Esophagus (tissue), 2 donors: ENCODE measurements around the gene KLHL28. TPM values are rescaled to one million over a fixed set of nuclear protein-coding genes. Genes with fewer than 3 reads are reported as not detected.

Source experiments
- H3K27ac ChIP-seq, 2 donors: one replicate each; pipeline ENCODE4 v1.5.1; 2013; ENCODE audit warnings: low read depth in 2 of 2, mild to moderate bottlenecking in 2 of 2, inconsistent platforms in 1 of 2, low read length in 1 of 2, moderate library complexity in 1 of 2
- H3K27me3 ChIP-seq, 2 donors: one replicate each; pipeline ENCODE4 v1.6.1; 2013; ENCODE audit warnings: low read length in 2 of 2, control low read depth in 1 of 2, mild to moderate bottlenecking in 1 of 2; ENCODE audit not compliant: insufficient read depth in 2 of 2, control insufficient read depth in 1 of 2
- H3K36me3 ChIP-seq, 2 donors: one replicate each; pipeline ENCODE4 v1.6.1; 2013; ENCODE audit warnings: low read length in 1 of 2; ENCODE audit not compliant: control insufficient read depth in 2 of 2, insufficient read depth in 2 of 2
- H3K4me1 ChIP-seq, 2 donors: one replicate each; pipeline ENCODE4 v1.6.1; 2013; ENCODE audit warnings: low read length in 1 of 2; ENCODE audit not compliant: control insufficient read depth in 2 of 2, insufficient read depth in 2 of 2
- H3K4me3 ChIP-seq, 2 donors: one replicate each; pipeline ENCODE4 v1.5.1; 2013; ENCODE audit warnings: low read length in 2 of 2, mild to moderate bottlenecking in 2 of 2, low read depth in 1 of 2, moderate library complexity in 1 of 2
- H3K9me3 ChIP-seq, 2 donors: one replicate each; pipeline ENCODE4 v1.6.1; 2013; ENCODE audit warnings: mild to moderate bottlenecking in 2 of 2, low read depth in 1 of 2, low read length in 1 of 2, moderate library complexity in 1 of 2; ENCODE audit not compliant: control insufficient read depth in 2 of 2, insufficient read depth in 1 of 2
- WGBS, 2 donors: extraction: QIAGEN DNeasy Blood & Tissue Kit; methylation state at CpG; one replicate each; pipeline ENCODE4 v1.1.7; 2013; 5-methylcytosine and 5-hydroxymethylcytosine counted together
- polyA plus RNA-seq, 2 donors: library from polyadenylated mRNA; stranded (reverse); fragments of 200-250 nt; gene quantifications; one replicate each; pipeline ENCODE4 v1.2.3, GENCODE V29; 2013
- donor health status: healthy with polysubstance abuse.
- donor health status: Bipolar disorder and iron deficiency.

KLHL28 gene
- polyA plus RNA-seq, 2 donors = 2.3 to 2.6 TPM

DNA sequence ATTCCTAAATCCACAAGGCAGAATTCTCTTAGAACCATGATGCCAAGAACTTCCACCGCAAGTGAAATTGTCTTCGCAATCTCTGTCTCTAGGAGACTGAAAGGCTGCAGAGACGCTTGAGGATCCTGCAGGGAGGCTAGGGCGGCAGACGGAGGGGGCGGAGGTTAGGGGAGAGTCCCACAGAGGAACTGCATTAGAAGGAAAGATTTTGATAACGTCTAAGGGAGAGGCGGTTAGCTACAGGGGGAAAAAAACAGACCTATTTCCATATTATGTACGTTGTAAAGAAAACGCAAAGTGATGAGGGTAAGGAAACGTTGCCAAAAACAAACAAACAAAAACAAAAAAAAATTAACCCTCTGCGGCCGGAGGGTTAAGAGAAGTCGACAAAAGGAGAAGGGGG, 595 bp downstream of the KLHL28 start:
- peak overlapping the region; percentile 97 to 100 for H3K27ac ChIP-seq
- no peaks in the 10 kb centered on the region for H3K27me3 ChIP-seq
- H3K9me3 ChIP-seq = no peaks in the 10 kb centered on the region
- H3K36me3 ChIP-seq = no peaks in the 10 kb centered on the region
- no peaks in the 10 kb centered on the region for H3K4me1 ChIP-seq
- H3K4me3 ChIP-seq = peak overlapping the region; percentile 95 to 96
- 0% methylated on average over 14 of the region's 14 CpGs for WGBS, 2 donors

GRCh38 chr14:44960646-44961045, 1.1 kb downstream of the KLHL28 start:
- H3K9me3 ChIP-seq = no peaks in the 10 kb centered on the region
- H3K4me3 ChIP-seq = peak overlapping the region; percentile 95 to 96
- H3K36me3 ChIP-seq = no peaks in the 10 kb centered on the region
- peak overlapping the region in 1 of 2 donors; percentile 97 for H3K27ac ChIP-seq
- H3K4me1 ChIP-seq = peaks cover 0 to under 1% of the 10 kb centered on the region in 2 donors
- WGBS, 2 donors = 2 to 3% methylated on average over 3 of the region's 3 CpGs
- H3K27me3 ChIP-seq = no peaks in the 10 kb centered on the region

- Histone ChIP-seq H3K4me1 (peaks cover 0 to 2% of the 10 kb centered on the region in 2 donors), H3K27ac (no peak overlapping the region), H3K27me3 (no peaks in the 10 kb centered on the region), H3K4me3 (peak overlapping the region in 1 of 2 donors; percentile 96), H3K9me3 (no peaks in the 10 kb centered on the region), H3K36me3 (no peaks in the 10 kb centered on the region)
- WGBS, 2 donors = 38 to 51% methylated on average over 2 of the region's 2 CpGs
These were observed 1.6 kb downstream of the KLHL28 start for GRCh38 chr14:44960146-44960545.

DNA sequence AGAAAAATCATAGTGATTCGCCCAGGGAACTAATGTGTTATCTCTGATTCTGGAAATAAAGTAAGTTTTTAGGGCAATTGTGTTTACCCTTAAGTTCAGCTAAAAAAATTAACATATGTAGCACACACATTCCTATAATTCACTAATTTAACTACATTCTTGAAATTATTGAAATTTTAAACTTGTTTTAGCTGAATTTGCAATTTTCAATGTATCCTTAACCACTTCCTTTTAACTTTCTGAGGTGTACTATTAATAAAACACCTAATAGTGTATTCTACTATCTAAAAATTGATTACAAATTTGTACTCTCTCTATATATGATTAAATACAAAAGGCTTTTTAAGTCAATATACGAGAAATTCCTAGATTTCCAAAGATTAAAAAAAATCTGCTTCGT, 2.2 kb downstream of the KLHL28 start:
- H3K27ac ChIP-seq = no peak overlapping the region
- no peaks in the 10 kb centered on the region for H3K27me3 ChIP-seq
- H3K36me3 ChIP-seq = no peaks in the 10 kb centered on the region
- peaks cover 0 to 2% of the 10 kb centered on the region in 2 donors for H3K4me1 ChIP-seq
- H3K9me3 ChIP-seq = no peaks in the 10 kb centered on the region
- WGBS, 2 donors = 76 to 82% methylated on average over 3 of the region's 3 CpGs
- H3K4me3 ChIP-seq = no peak overlapping the region

- Histone ChIP-seq H3K9me3 (no peaks in the 10 kb centered on the region), H3K36me3 (no peaks in the 10 kb centered on the region), H3K27ac (no peak overlapping the region), H3K27me3 (no peaks in the 10 kb centered on the region), H3K4me3 (no peak overlapping the region), H3K4me1 (peaks cover 0 to 2% of the 10 kb centered on the region in 2 donors)
- WGBS, 2 donors = 98 to 100% methylated on average over 3 of the region's 3 CpGs
These were observed 4.9 kb downstream of the KLHL28 start for GRCh38 chr14:44956866-44957265.

DNA sequence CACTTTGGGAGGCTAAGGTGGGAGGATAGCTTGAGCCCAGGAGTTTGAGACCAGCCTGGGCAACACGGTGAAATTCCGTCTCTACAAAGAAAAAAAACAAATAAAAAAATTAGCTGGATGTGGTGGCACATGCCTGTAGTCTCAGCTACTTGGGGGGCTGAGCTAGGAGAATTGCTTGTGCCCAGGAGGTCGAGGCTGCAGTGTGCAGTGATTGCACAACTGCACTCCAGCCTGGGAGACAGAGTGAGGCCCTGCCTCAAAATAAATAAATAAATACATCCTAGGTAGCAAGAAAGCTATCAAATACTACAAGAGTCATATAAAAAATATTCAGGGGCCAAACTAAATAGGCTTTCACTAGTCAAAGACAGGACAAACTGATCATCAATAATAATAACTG, 6.2 kb downstream of the KLHL28 start:
- no peaks in the 10 kb centered on the region for H3K27me3 ChIP-seq
- no peaks in the 10 kb centered on the region for H3K9me3 ChIP-seq
- H3K36me3 ChIP-seq = no peaks in the 10 kb centered on the region
- H3K27ac ChIP-seq = no peak overlapping the region
- H3K4me1 ChIP-seq = peaks cover 0 to 2% of the 10 kb centered on the region in 2 donors
- H3K4me3 ChIP-seq = no peak overlapping the region
- WGBS, 2 donors = 67 to 86% methylated on average over 3 of the region's 3 CpGs

GRCh38 chr14:44954750-44955149, 7.0 kb downstream of the KLHL28 start:
- no peak overlapping the region for H3K27ac ChIP-seq
- 85 to 97% methylated on average over 3 of the region's 3 CpGs for WGBS, 2 donors
- no peaks in the 10 kb centered on the region for H3K9me3 ChIP-seq
- H3K27me3 ChIP-seq = no peaks in the 10 kb centered on the region
- H3K4me1 ChIP-seq = peaks cover 0 to 2% of the 10 kb centered on the region in 2 donors
- no peak overlapping the region for H3K4me3 ChIP-seq
- H3K36me3 ChIP-seq = no peaks in the 10 kb centered on the region

DNA sequence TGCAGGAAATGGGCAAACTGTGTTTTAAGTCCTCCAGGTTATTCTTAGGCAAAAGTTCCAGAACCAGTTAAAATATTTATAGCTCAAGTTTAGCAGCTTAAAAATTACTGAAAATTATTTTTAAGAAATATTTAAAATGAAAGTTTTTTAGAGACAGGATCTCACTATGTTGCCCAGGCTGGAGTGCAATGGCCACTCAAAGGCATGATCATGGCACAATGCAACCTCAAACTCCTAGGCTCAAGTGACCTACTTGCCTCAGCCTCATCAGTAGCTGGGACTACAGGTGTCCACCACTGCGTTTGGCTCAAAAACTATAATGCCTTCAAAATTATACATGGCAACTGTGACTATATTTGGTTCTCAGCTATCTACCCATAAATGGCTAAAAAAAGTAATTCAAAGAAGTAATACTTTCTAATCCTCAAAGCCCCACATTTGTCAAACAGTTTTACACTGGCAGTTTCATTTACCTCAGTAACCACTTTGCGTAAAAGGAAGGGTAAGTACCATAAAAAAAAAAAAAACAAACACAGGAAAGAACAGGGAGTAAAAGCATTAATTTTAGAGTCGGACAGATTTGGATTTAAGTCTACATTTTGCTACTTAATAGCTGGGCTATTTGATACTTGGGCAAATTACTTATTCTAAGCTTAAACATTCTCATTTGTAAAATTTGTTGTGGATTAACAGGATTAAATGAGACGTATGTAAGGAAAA, 9.2 kb downstream of the KLHL28 start:
- Histone ChIP-seq H3K36me3 (no peaks in the 10 kb centered on the region), H3K27ac (no peak overlapping the region), H3K9me3 (no peaks in the 10 kb centered on the region), H3K27me3 (no peaks in the 10 kb centered on the region), H3K4me3 (no peak overlapping the region), H3K4me1 (peaks cover 0 to 2% of the 10 kb centered on the region in 2 donors)
- 86 to 87% methylated on average over 4 of the region's 4 CpGs for WGBS, 2 donors

- no peak overlapping the region for H3K27ac ChIP-seq
- H3K36me3 ChIP-seq = no peaks in the 10 kb centered on the region
- no peaks in the 10 kb centered on the region for H3K27me3 ChIP-seq
- 84 to 88% methylated on average over 2 of the region's 2 CpGs for WGBS, 2 donors
- H3K4me3 ChIP-seq = no peak overlapping the region
- H3K4me1 ChIP-seq = peaks cover 0 to 2% of the 10 kb centered on the region in 2 donors
- H3K9me3 ChIP-seq = no peaks in the 10 kb centered on the region
These were observed 10.7 kb downstream of the KLHL28 start for GRCh38 chr14:44951051-44951450.

DNA sequence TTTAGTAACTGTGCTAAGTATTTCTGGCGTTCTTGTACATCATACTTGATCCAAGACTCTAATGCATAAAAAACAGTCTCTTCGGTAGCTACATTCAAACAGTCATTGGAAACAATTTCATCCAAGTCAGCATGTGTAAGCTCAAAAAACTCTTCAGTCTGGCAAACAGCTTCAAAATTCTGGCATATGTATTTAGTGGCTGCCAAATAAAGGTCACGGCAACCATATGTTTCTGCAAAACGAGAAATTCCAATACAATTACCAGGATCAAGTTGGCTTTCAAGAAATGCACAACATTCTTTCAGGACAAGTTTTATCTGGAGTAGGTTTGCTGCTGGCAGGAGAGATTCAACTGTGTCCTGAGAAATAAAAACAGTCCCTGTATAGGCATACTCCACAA, 16.5 kb downstream of the KLHL28 start:
- WGBS, 2 donors = 48 to 54% methylated on average over 4 of the region's 4 CpGs
- Histone ChIP-seq H3K4me1 (no peaks in the 10 kb centered on the region), H3K27me3 (no peaks in the 10 kb centered on the region), H3K4me3 (no peak overlapping the region), H3K27ac (no peak overlapping the region), H3K9me3 (no peaks in the 10 kb centered on the region), H3K36me3 (peaks cover 0 to 8% of the 10 kb centered on the region in 2 donors)
